DOHH2 (cell line): ENCODE data around the gene PKP3.
A peak's percentile ranks its signal among the peaks of the same experiment; 100 is the strongest.
"Not testable (repeated sequence)": the region's sequence is repeated elsewhere in the genome, so short reads cannot be mapped to it uniquely, and the experiment has no call there.

ENCODE experiments used
- H3F3A ChIP-seq: fragments of 200-600 bp; sonication (generic), shearing (Covaris generic); 2 replicates; pipeline ENCODE4 v1.6.0; 2016; ENCODE audit warnings: antibody characterized with exemption, mild to moderate bottlenecking; ENCODE audit not compliant: control insufficient read depth, insufficient read depth
- H3K27ac ChIP-seq: fragments of 200-600 bp; sonication (generic); 2 replicates; pipeline ENCODE4 v1.5.1; 2014; ENCODE audit warnings: low read depth, mild to moderate bottlenecking, low read length, moderate library complexity
- H3K27me3 ChIP-seq: fragments of 200-600 bp; sonication (generic); 2 replicates; pipeline ENCODE4 v1.6.1; 2014; ENCODE audit warnings: mild to moderate bottlenecking, low read length, mixed read lengths; ENCODE audit not compliant: control insufficient read depth
- H3K36me3 ChIP-seq: fragments of 200-600 bp; sonication (generic); 2 replicates; pipeline ENCODE4 v1.6.1; 2014; ENCODE audit warnings: mild to moderate bottlenecking, low read length, moderate library complexity, mixed read lengths; ENCODE audit not compliant: control insufficient read depth
- H3K4me1 ChIP-seq: fragments of 200-600 bp; sonication (generic); 2 replicates; pipeline ENCODE4 v1.6.1; 2014; ENCODE audit warnings: mild to moderate bottlenecking, low read length, mixed read lengths; ENCODE audit not compliant: control insufficient read depth
- H3K4me2 ChIP-seq: fragments of 200-600 bp; sonication (generic); 2 replicates; pipeline ENCODE4 v1.6.0; 2014; ENCODE audit warnings: mild to moderate bottlenecking, low read length, moderate library complexity
- H3K4me3 ChIP-seq: fragments of 200-600 bp; sonication (generic); 2 replicates; pipeline ENCODE4 v1.5.1; 2014; ENCODE audit warnings: mild to moderate bottlenecking, low read length, mixed read lengths
- H3K79me2 ChIP-seq: fragments of 200-600 bp; sonication (generic); 2 replicates; pipeline ENCODE4 v1.6.1; 2014; ENCODE audit warnings: mild to moderate bottlenecking, low read length, mixed read lengths; ENCODE audit not compliant: control insufficient read depth
- H3K9me2 ChIP-seq: fragments of 200-600 bp; sonication (generic); replicated peaks from 2 replicates; pipeline ENCODE4 v1.6.1; 2014; ENCODE audit warnings: mild to moderate bottlenecking, low read length, mixed read lengths; ENCODE audit not compliant: control insufficient read depth
- H3K9me3 ChIP-seq: fragments of 200-600 bp; sonication (generic); 2 replicates; pipeline ENCODE4 v1.6.1; 2014; ENCODE audit warnings: antibody characterized with exemption, low read length, mixed read lengths; ENCODE audit not compliant: control insufficient read depth, insufficient read depth
- H4K20me1 ChIP-seq: fragments of 200-600 bp; sonication (generic); 2 replicates; pipeline ENCODE4 v1.6.0; 2014; ENCODE audit warnings: low read depth, mild to moderate bottlenecking, antibody characterized with exemption, low read length, moderate library complexity; ENCODE audit not compliant: control insufficient read depth, insufficient read depth
- CTCF ChIP-seq: fragments of 200-600 bp; sonication (generic); IDR thresholded peaks from one replicate; pipeline ENCODE4 v1.5.1; 2014; ENCODE audit warnings: antibody characterized with exemption, mild to moderate bottlenecking, low read depth, low read length; ENCODE audit not compliant: poor library complexity, severe bottlenecking
- EZH2phosphoT487 ChIP-seq: fragments of 200-600 bp; sonication (generic); IDR thresholded peaks from 2 replicates; pipeline ENCODE4 v1.6.1; 2017; ENCODE audit warnings: borderline replicate concordance, mild to moderate bottlenecking, antibody characterized with exemption, low read length, moderate library complexity, mixed read lengths

The PKP3 gene

GRCh38 chr11:362642-363442 lies 31.2 kb upstream of the PKP3 start:
- Histone ChIP-seq H3K36me3 (no peaks in the 10 kb centered on the region), H3K4me3 (no peak overlapping the region), H3K9me3 (no peaks in the 10 kb centered on the region), H3K4me2 (no peak overlapping the region), H3K9me2 (no peaks in the 10 kb centered on the region), H3K27ac (no peak overlapping the region), H3K27me3 (peaks cover 7% of the 10 kb centered on the region; the same call in 1 of the 2 replicates), H3K4me1 (peaks cover 3% of the 10 kb centered on the region; the same call in 1 of the 2 replicates), H3F3A (0 out of 2 replicates have a peak, but pooled peaks cover 3% of the 10 kb centered on the region), H3K79me2 (no peaks in the 10 kb centered on the region), H4K20me1 (no peaks in the 10 kb centered on the region)
- no peak for TF ChIP-seq EZH2phosphoT487
- no peak for TF ChIP-seq CTCF

DNA sequence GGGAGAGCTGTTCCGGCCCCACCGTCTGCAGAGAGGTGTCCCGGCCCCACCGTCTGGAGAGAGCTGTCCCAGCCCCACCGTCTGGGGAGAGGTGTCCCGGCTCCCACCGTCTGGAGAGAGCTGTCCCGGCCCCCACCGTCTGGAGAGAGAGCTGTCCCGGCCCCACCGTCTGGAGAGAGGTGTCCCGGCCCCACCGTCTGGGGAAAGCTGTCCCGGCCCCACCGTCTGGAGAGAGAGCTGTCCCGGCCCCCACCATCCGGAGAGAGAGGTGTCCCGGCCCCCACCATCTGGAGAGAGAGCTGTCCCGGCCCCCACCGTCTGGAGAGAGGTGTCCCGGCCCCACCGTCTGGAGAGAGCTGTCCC lies 30.6 kb upstream of the PKP3 start:
- not testable (repeated sequence) for H3K79me2 ChIP-seq, H4K20me1 ChIP-seq, H3K9me3 ChIP-seq, H3K9me2 ChIP-seq, H3K4me1 ChIP-seq, H3K4me3 ChIP-seq, H3K36me3 ChIP-seq, H3K4me2 ChIP-seq, H3K27ac ChIP-seq, H3F3A ChIP-seq, H3K27me3 ChIP-seq

DNA sequence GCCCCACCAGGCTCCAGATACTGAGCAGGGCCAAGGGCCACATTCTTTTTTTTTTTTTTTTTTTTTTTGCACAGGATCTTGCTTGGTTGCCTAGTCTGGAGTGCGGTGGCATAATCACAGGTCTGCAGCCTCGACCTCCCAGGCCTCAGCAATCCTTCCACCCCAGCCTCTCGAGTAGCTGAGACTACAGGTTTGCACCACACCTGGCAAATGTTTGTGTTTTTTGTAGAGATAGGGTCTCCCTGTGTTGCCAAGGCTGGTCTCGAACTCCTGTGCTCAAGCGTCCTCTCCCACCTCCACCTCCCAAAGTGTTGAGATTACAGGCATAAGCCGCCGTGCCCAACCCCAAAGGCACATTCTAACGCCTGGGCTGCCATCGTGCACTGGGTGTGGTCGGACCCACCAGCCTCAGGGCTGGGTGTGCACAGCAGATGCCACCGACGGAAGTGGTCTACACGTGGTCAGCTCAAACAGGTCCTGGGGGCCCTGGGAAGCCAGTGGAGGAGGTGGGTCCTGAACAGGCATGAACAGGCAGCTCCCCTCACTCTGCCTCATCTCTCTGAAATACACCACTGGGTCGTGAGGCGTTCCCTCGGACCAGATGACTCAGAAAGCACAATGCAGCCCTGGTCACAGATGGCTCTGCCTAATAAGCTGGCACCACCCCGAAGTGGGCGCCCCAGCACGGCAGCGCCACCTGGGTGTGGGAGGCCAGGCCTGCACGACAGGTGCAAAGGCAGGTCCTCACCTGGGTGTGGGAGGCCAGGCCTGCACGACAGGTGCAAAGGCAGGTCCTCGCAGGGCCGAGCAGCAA lies 29.9 kb upstream of the PKP3 start:
- H3K4me3 ChIP-seq = no peak overlapping the region
- no peaks in the 10 kb centered on the region for H3K9me2 ChIP-seq
- TF ChIP-seq CTCF (peak; percentile 80), EZH2phosphoT487 (no peak)
- H3K9me3 ChIP-seq = no peaks in the 10 kb centered on the region
- H3K4me2 ChIP-seq = 0 out of 2 replicates have a peak overlapping the region, but pooled peaks have one; percentile 25
- H3K27me3 ChIP-seq = peaks cover 6% of the 10 kb centered on the region; the same call in 1 of the 2 replicates
- H3K79me2 ChIP-seq = no peaks in the 10 kb centered on the region
- no peaks in the 10 kb centered on the region for H3K36me3 ChIP-seq
- no peaks in the 10 kb centered on the region for H3F3A ChIP-seq
- H3K4me1 ChIP-seq = peaks cover 3% of the 10 kb centered on the region; the same call in 1 of the 2 replicates
- no peak overlapping the region for H3K27ac ChIP-seq
- no peaks in the 10 kb centered on the region for H4K20me1 ChIP-seq
